K562 (cell line): ENCODE results near the gene CIB2. TPM values are rescaled to one million over a fixed set of nuclear protein-coding genes. Genes with fewer than 3 reads are reported as not detected.

Source experiments
- ATAC-seq: fragments of 200-7000 bp; cut with Tn5 transposase; 3 replicates; pipeline ENCODE4 v1.9.1; 2020; ENCODE audit warnings: moderate library complexity
- BruUV-seq: library from RNA; stranded (reverse); fragments of 400-500 nt; replicated peaks from 2 replicates; lab custom pipeline; 2021; lab: Mats Ljungman, UMichigan
- CTCF ChIA-PET: fragments of 300-600 bp; formaldehyde crosslinking; extraction: SDS; loops from one replicate; lab custom pipeline; 2021; ENCODE audit warnings: low intra/inter-chr PET ratio; lab: Yijun Ruan, JAX
- POLR2A ChIA-PET: fragments of 300-600, 350-650 bp; sonication (Branson Sonifier 250); formaldehyde crosslinking; extraction: SDS; loops from one replicate; lab custom pipeline; 2021; ENCODE audit warnings: antibody characterized with exemption, inconsistent platforms; lab: Yijun Ruan, JAX
- DNase-seq, 4 experiments: peaks; one replicate each; pipeline versions ENCODE4 v3.0.0 to v3.0.0-alpha.2; 2011 to 2018; ENCODE audit warnings: low spot score in 3 of 4, mixed read lengths in 3 of 4; ENCODE audit errors: extremely low read depth in 1 of 4
- FAIRE-seq: peaks from 2 replicates; lab custom pipeline; 2011; peaks lifted over from hg19 to GRCh38; lab: Jason Lieb, UNC
- H2AFZ ChIP-seq: 2 replicates; pipeline ENCODE4 v1.6.0; 2011; ENCODE audit warnings: low read depth, low read length, control low read depth, inconsistent platforms
- H3K27ac ChIP-seq: fragments of 200-600 bp; 3 replicates; pipeline ENCODE4 v1.8.0; 2011; ENCODE audit warnings: low read depth, mild to moderate bottlenecking, control low read depth, inconsistent platforms, low read length, moderate library complexity, mixed read lengths; ENCODE audit errors: extremely low read depth
- H3K27me3 ChIP-seq, 2 experiments: fragments of 300-600 bp in 1 of 2; 2 replicates in 1 of 2; 3 replicates in 1 of 2; pipeline versions ENCODE4 v1.6.0 to v1.8.0; 2011; ENCODE audit warnings: inconsistent platforms in 2 of 2, low read length in 2 of 2, mild to moderate bottlenecking in 1 of 2, mixed read lengths in 1 of 2, moderate library complexity in 1 of 2; ENCODE audit not compliant: control insufficient read depth in 2 of 2, insufficient read depth in 2 of 2
- H3K36me3 ChIP-seq: fragments of 300-600 bp; 3 replicates; pipeline ENCODE4 v1.8.0; 2011; ENCODE audit warnings: mild to moderate bottlenecking, low read length, inconsistent platforms; ENCODE audit not compliant: control insufficient read depth, insufficient read depth
- H3K4me1 ChIP-seq, 2 experiments: fragments of 200-600 bp in 1 of 2; replicated peaks in 1 of 2; 2 replicates in 1 of 2; 3 replicates in 1 of 2; pipeline versions ENCODE4 v1.5.1 to v1.8.0; 2011; ENCODE audit warnings: inconsistent platforms in 2 of 2, low read length in 2 of 2, mild to moderate bottlenecking in 1 of 2, mixed read lengths in 1 of 2, moderate library complexity in 1 of 2; ENCODE audit not compliant: control insufficient read depth in 2 of 2, insufficient read depth in 2 of 2
- H3K4me2 ChIP-seq: 2 replicates; pipeline ENCODE4 v1.6.1; 2011; ENCODE audit warnings: low read length, control low read depth, inconsistent platforms, mixed read lengths; ENCODE audit not compliant: insufficient read depth
- H3K4me3 ChIP-seq: fragments of 200-600 bp; sonication (generic), shearing (Covaris generic); 2 replicates; pipeline ENCODE4 v1.5.1; 2016; ENCODE audit warnings: control low read depth, inconsistent platforms
- H3K79me2 ChIP-seq: fragments of 200-600 bp; 3 replicates; pipeline ENCODE4 v1.8.0; 2011; ENCODE audit warnings: low read length, inconsistent platforms; ENCODE audit not compliant: control insufficient read depth, insufficient read depth
- H3K9ac ChIP-seq, 2 experiments: 2 replicates each; pipeline versions ENCODE4 v1.6.0 to v1.6.1; 2011; ENCODE audit warnings: low read depth in 2 of 2, low read length in 2 of 2, control low read depth in 1 of 2, inconsistent platforms in 1 of 2, mild to moderate bottlenecking in 1 of 2, mixed read lengths in 1 of 2; ENCODE audit not compliant: insufficient read depth in 1 of 2
- H3K9me1 ChIP-seq: one replicate; pipeline ENCODE4 v1.6.0; 2011; ENCODE audit warnings: inconsistent platforms, mild to moderate bottlenecking, low read length, moderate library complexity; ENCODE audit not compliant: control insufficient read depth, insufficient read depth
- H3K9me3 ChIP-seq: replicated peaks from 2 replicates; pipeline ENCODE4 v1.5.1; 2011; ENCODE audit warnings: low read depth, low read length, inconsistent platforms; ENCODE audit not compliant: control insufficient read depth, insufficient read depth
- H4K20me1 ChIP-seq: replicated peaks from 2 replicates; pipeline ENCODE4 v1.6.1; 2011; ENCODE audit warnings: low read length, inconsistent platforms, mixed read lengths; ENCODE audit not compliant: control insufficient read depth, insufficient read depth
- CBFB ChIP-seq: sonication (generic); formaldehyde crosslinking; IDR thresholded peaks from 2 replicates; pipeline ENCODE4 v1.4.0; 2020; ENCODE audit warnings: mild to moderate bottlenecking, missing genetic modification reagents
- ETS2 ChIP-seq: IDR thresholded peaks from 2 replicates; pipeline ENCODE4 v1.6.1; 2016; ENCODE audit warnings: borderline replicate concordance, missing genetic modification characterization, mild to moderate bottlenecking, moderate library complexity, missing compliant biosample characterization; ENCODE audit not compliant: poor library complexity, severe bottlenecking
- NEUROD1 ChIP-seq: fragments of 150-350 bp; IDR thresholded peaks from 2 replicates; pipeline ENCODE4 v1.6.1; 2014; ENCODE audit warnings: borderline replicate concordance, low read length, low read depth; ENCODE audit not compliant: partially characterized antibody
- PTTG1 ChIP-seq: fragments of 450-650 bp; IDR thresholded peaks from 2 replicates; pipeline ENCODE4 v1.6.1; 2016; ENCODE audit warnings: low read depth, mild to moderate bottlenecking, missing genetic modification characterization, missing compliant biosample characterization
- STAG1 ChIP-seq: sonication (generic); formaldehyde crosslinking; IDR thresholded peaks from 2 replicates; pipeline ENCODE4 v1.5.0; 2020; ENCODE audit warnings: missing genetic modification reagents, borderline replicate concordance
- TAF9B ChIP-seq: fragments of 450-650 bp; IDR thresholded peaks from 2 replicates; pipeline ENCODE4 v1.6.1; 2018; ENCODE audit warnings: mild to moderate bottlenecking; ENCODE audit not compliant: partially characterized antibody
- TSC22D4 ChIP-seq: fragments of 450-650 bp; IDR thresholded peaks from 2 replicates; pipeline ENCODE4 v1.6.1; 2016; ENCODE audit warnings: missing genetic modification characterization, missing biosample characterization, control low read depth
- ZNF41 ChIP-seq: fragments of 250-450 bp; sonication (Bioruptor Pico); conservative IDR thresholded peaks from 2 replicates; pipeline ENCODE4 v1.4.0; 2020; ENCODE audit warnings: mild to moderate bottlenecking
- ZNF668 ChIP-seq: fragments of 250-450 bp; sonication (Bioruptor Pico); IDR thresholded peaks from 2 replicates; pipeline ENCODE4 v1.8.0; 2022; ENCODE audit warnings: mild to moderate bottlenecking, inconsistent platforms
- ZNF766 ChIP-seq: fragments of 200-800 bp; sonication (Bioruptor generic); conservative IDR thresholded peaks from 2 replicates; pipeline ENCODE4 v1.6.1; 2016; ENCODE audit warnings: missing genetic modification characterization, missing compliant biosample characterization
- WGBS: fragments of 100-300 bp; shearing (Covaris generic); methylation state at CpG from one replicate; pipeline ENCODE4 v1.1.6; 2016; ENCODE audit warnings: low coverage, mixed read lengths; ENCODE audit not compliant: insufficient coverage; ENCODE audit errors: missing lambda C conversion rate; 5-methylcytosine and 5-hydroxymethylcytosine counted together
- in situ Hi-C: fragments of 300-500 bp; cut with MboI; formaldehyde crosslinking; loops from 4 replicates; pipeline ENCODE4 v1.15.0; 2018; ENCODE audit warnings: inconsistent platforms, mixed read lengths
- intact Hi-C: fragments of 100-400 bp; cut with micrococcal nuclease; formaldehyde crosslinking; loops from 2 replicates; pipeline ENCODE4 v1.14.2; 2022
- polyA plus RNA-seq, 8 experiments: library from polyadenylated mRNA; depleted of rRNA in 4 of 8; stranded (reverse) in 5 of 8; unstranded in 3 of 8; fragments of >200 nt; fragmentation: Nextera tagmentation in 2 of 8; fragmentation: Illumina TruSeq in 1 of 8; extraction: Ambion mirVana in 2 of 8; extraction: Trizol in 1 of 8; gene quantifications; 2 replicates each; pipeline versions ENCODE4 v1.2.1 to v1.2.3, GENCODE V29; 2011 to 2014; ENCODE audit warnings: inconsistent platforms in 1 of 8, missing spikeins in 1 of 8
- total RNA-seq, 7 experiments: library from RNA; depleted of rRNA in 6 of 7; stranded (reverse); fragments of >200 nt in 6 of 7; fragmentation: Illumina TruSeq in 2 of 7; extraction: Trizol in 2 of 7; gene quantifications; 2 replicates each; pipeline versions ENCODE4 v1.2.1 to v1.2.3, GENCODE V29; 2011 to 2021; ENCODE audit warnings: low replicate concordance in 1 of 7
- TF ChIP-seq, protein P1 (sequence below): fragments of 250-450 bp; sonication (Bioruptor Pico); IDR thresholded peaks from 2 replicates; pipeline ENCODE4 v1.5.0; 2020; ENCODE audit warnings: mild to moderate bottlenecking
- TF ChIP-seq, protein P2 (sequence below): fragments of 250-450 bp; sonication (Bioruptor Pico); IDR thresholded peaks from 2 replicates; pipeline ENCODE4 v1.8.0; 2022; ENCODE audit warnings: moderate library complexity, mild to moderate bottlenecking, inconsistent platforms
- TF ChIP-seq, protein P3 (sequence below): fragments of 450-650 bp; IDR thresholded peaks from 2 replicates; pipeline ENCODE4 v1.6.1; 2016; ENCODE audit warnings: mild to moderate bottlenecking

The CIB2 gene
- total and polyA plus RNA-seq, 9 of the 15 experiments (the other 6 are each of a cell fraction or from before 2014, with no cell fraction given) = 1.5 to 37.4 (median 19.4) TPM

DNA sequence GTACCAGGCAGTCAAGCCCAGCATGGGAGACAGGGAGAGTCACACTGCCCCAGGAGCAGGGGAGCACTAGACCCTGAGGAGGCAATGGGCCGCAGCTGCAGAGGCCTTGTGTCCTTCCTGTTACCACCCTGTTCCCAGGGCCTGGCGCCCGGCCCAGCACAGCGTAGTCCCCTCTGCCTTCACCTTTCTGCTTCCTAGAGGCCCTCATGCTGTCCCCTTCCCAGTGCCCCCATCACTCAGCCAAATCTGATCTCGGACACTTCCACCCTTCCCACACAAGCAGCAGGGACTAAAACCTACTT lies 46.8 kb downstream of the CIB2 start:
- Histone ChIP-seq H3K79me2 (no peaks in the 10 kb centered on the region), H2AFZ (no peak overlapping the region), H3K27me3 (no peaks in the 10 kb centered on the region), H3K4me2 (no peak overlapping the region), H4K20me1 (no peaks in the 10 kb centered on the region), H3K9me1 (no peaks in the 10 kb centered on the region), H3K36me3 (no peaks in the 10 kb centered on the region), H3K4me3 (no peak overlapping the region), H3K9ac (no peak overlapping the region), H3K4me1 (peaks cover 2 to 3% of the 10 kb centered on the region in 2 experiments; a peak in 1 of 5 replicates), H3K27ac (no peak overlapping the region), H3K9me3 (no peaks in the 10 kb centered on the region)
- FAIRE-seq (no peak), ATAC-seq (no peak), DNase-seq (no peak)
- TF ChIP-seq TSC22D4 (no peak), ETS2 (tag) (no peak), NEUROD1 (no peak), ZNF41 (CRISPR knock-in tag) (no peak), STAG1 (no peak), CBFB (CRISPR knock-in tag) (no peak), ZNF668 (CRISPR knock-in tag) (no peak), TAF9B (no peak), ZNF766 (CRISPR knock-in tag) (no peak), PTTG1 (tag) (no peak)
- TF ChIP-seq, protein P1, sequence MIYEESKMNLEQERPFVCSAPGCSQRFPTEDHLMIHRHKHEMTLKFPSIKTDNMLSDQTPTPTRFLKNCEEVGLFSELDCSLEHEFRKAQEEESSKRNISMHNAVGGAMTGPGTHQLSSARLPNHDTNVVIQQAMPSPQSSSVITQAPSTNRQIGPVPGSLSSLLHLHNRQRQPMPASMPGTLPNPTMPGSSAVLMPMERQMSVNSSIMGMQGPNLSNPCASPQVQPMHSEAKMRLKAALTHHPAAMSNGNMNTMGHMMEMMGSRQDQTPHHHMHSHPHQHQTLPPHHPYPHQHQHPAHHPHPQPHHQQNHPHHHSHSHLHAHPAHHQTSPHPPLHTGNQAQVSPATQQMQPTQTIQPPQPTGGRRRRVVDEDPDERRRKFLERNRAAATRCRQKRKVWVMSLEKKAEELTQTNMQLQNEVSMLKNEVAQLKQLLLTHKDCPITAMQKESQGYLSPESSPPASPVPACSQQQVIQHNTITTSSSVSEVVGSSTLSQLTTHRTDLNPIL = no peak
- TF ChIP-seq, protein P2, sequence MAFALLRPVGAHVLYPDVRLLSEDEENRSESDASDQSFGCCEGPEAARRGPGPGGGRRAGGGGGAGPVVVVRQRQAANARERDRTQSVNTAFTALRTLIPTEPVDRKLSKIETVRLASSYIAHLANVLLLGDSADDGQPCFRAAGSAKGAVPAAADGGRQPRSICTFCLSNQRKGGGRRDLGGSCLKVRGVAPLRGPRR (CRISPR knock-in tag) = no peak
- TF ChIP-seq, protein P3, sequence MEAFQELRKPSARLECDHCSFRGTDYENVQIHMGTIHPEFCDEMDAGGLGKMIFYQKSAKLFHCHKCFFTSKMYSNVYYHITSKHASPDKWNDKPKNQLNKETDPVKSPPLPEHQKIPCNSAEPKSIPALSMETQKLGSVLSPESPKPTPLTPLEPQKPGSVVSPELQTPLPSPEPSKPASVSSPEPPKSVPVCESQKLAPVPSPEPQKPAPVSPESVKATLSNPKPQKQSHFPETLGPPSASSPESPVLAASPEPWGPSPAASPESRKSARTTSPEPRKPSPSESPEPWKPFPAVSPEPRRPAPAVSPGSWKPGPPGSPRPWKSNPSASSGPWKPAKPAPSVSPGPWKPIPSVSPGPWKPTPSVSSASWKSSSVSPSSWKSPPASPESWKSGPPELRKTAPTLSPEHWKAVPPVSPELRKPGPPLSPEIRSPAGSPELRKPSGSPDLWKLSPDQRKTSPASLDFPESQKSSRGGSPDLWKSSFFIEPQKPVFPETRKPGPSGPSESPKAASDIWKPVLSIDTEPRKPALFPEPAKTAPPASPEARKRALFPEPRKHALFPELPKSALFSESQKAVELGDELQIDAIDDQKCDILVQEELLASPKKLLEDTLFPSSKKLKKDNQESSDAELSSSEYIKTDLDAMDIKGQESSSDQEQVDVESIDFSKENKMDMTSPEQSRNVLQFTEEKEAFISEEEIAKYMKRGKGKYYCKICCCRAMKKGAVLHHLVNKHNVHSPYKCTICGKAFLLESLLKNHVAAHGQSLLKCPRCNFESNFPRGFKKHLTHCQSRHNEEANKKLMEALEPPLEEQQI = no peak
- POLR2A ChIA-PET = interaction anchor here (1.3 kb wide), 1 partner anchor 119 kb away, joined by 3 read pairs; no protein-coding TSS in a partner anchor
- intact Hi-C loops (no loop called here), in situ Hi-C loops (no loop called here)
- 41% methylated on average over 5 of the region's 5 CpGs for WGBS
- no TSS peak for BruUV-seq
- CTCF ChIA-PET = interaction anchor here (0.5 kb wide), 1 partner anchor 157 kb away, joined by 3 read pairs; no protein-coding TSS in a partner anchor
